HCT116 (cell line): ENCODE measurements around the gene MLEC. TPM values are rescaled to one million over a fixed set of nuclear protein-coding genes. Genes with fewer than 3 reads are reported as not detected.

ENCODE experiments used
- ATAC-seq: fragments of 200-7000 bp; cut with Tn5 transposase; 2 replicates; pipeline ENCODE4 v1.9.1; 2020; ENCODE audit warnings: mild to moderate bottlenecking, moderate library complexity
- BruUV-seq: library from RNA; stranded (reverse); fragments of 400-500 nt; replicated peaks from 2 replicates; lab custom pipeline; 2021; lab: Mats Ljungman, UMichigan
- CTCF ChIA-PET: fragments of 300-600 bp; sonication (Branson Sonifier 250); formaldehyde crosslinking; loops from one replicate; lab custom pipeline; 2021; ENCODE audit warnings: antibody characterized with exemption; lab: Charles Lee
- POLR2A ChIA-PET: fragments of 300-600, 350-600 bp; sonication (Branson Sonifier 250); formaldehyde crosslinking; loops from one replicate; lab custom pipeline; 2021; ENCODE audit warnings: antibody characterized with exemption; lab: Charles Lee
- RAD21 ChIA-PET, 2 experiments: fragments of 300-600 bp; sonication (Branson Sonifier 250); formaldehyde crosslinking; loops; one replicate each; lab custom pipeline; 2023; ENCODE audit warnings: low total read pairs in 2 of 2; ENCODE audit not compliant: uncharacterized antibody in 2 of 2, unreplicated experiment in 2 of 2, low non-redundant PET in 1 of 2; lab: Charles Lee
- DNase-seq: peaks from one replicate; pipeline ENCODE4 v3.0.0-alpha.2; 2010; ENCODE audit warnings: low read depth, low spot score
- H2AFZ ChIP-seq: fragments of 200-600 bp; shearing (Covaris generic), sonication (generic); 2 replicates; pipeline ENCODE4 v1.6.1; 2017; ENCODE audit warnings: low read depth, mixed run types, mixed read lengths, antibody characterized with exemption, low read length; ENCODE audit not compliant: poor library complexity, severe bottlenecking
- H3K27ac ChIP-seq: 2 replicates; pipeline ENCODE4 v1.5.1; 2012; ENCODE audit warnings: low read depth, low read length
- H3K27me3 ChIP-seq: fragments of 200-600 bp; sonication (generic); 2 replicates; pipeline ENCODE4 v1.6.1; 2016; ENCODE audit warnings: mixed run types, low read length, mixed read lengths; ENCODE audit not compliant: insufficient read depth
- H3K36me3 ChIP-seq, 2 experiments: fragments of 200-500 bp in 1 of 2; fragments of 200-600 bp in 1 of 2; sonication (Bioruptor generic) in 1 of 2; sonication (generic) in 1 of 2; 2 replicates each; pipeline versions ENCODE4 v1.5.1 to v1.6.1; 2014 to 2016; ENCODE audit warnings: low read length in 2 of 2, inconsistent platforms in 1 of 2, mixed read lengths in 1 of 2, mixed run types in 1 of 2; ENCODE audit not compliant: insufficient read depth in 2 of 2, control insufficient read depth in 1 of 2
- H3K4me1 ChIP-seq, 2 experiments: fragments of 200-600 bp in 1 of 2; sonication (generic) in 1 of 2; 2 replicates each; pipeline versions ENCODE4 v1.5.1 to v1.6.1; 2012 to 2017; ENCODE audit warnings: low read length in 2 of 2, inconsistent platforms in 1 of 2, mild to moderate bottlenecking in 1 of 2, mixed read lengths in 1 of 2, mixed run types in 1 of 2, moderate library complexity in 1 of 2; ENCODE audit not compliant: insufficient read depth in 2 of 2, control insufficient read depth in 1 of 2
- H3K4me2 ChIP-seq: fragments of 200-600 bp; sonication (generic); 2 replicates; pipeline ENCODE4 v1.6.1; 2017; ENCODE audit warnings: mixed run types, low read length, mixed read lengths
- H3K4me3 ChIP-seq, 2 experiments: fragments of 200-600 bp in 1 of 2; sonication (generic) in 1 of 2; replicated peaks in 1 of 2; 2 replicates each; pipeline ENCODE4 v1.5.1; 2011 to 2016; ENCODE audit warnings: low read length in 2 of 2, control low read depth in 1 of 2, low read depth in 1 of 2, mild to moderate bottlenecking in 1 of 2, mixed read lengths in 1 of 2, mixed run types in 1 of 2
- H3K79me2 ChIP-seq: fragments of 200-600 bp; sonication (generic); 2 replicates; pipeline ENCODE4 v1.6.1; 2017; ENCODE audit warnings: mild to moderate bottlenecking, mixed run types, low read length, moderate library complexity, mixed read lengths; ENCODE audit not compliant: insufficient read depth
- H3K9ac ChIP-seq: fragments of 200-600 bp; sonication (generic); 2 replicates; pipeline ENCODE4 v1.6.1; 2016; ENCODE audit warnings: low read length, mixed read lengths
- H3K9me2 ChIP-seq: fragments of 200-600 bp; sonication (generic), shearing (Covaris generic); 2 replicates; pipeline ENCODE4 v1.6.1; 2017; ENCODE audit warnings: mixed run types, mild to moderate bottlenecking, moderate library complexity; ENCODE audit not compliant: insufficient read depth
- H3K9me3 ChIP-seq, 2 experiments: fragments of 200-500 bp in 1 of 2; fragments of 200-600 bp in 1 of 2; sonication (Bioruptor generic) in 1 of 2; sonication (generic) in 1 of 2; 2 replicates each; pipeline ENCODE4 v1.6.1; 2014 to 2017; ENCODE audit warnings: low read length in 2 of 2, mixed read lengths in 2 of 2, inconsistent platforms in 1 of 2, low read depth in 1 of 2, mild to moderate bottlenecking in 1 of 2, mixed run types in 1 of 2, moderate library complexity in 1 of 2; ENCODE audit not compliant: control insufficient read depth in 1 of 2, insufficient read depth in 1 of 2
- H4K20me1 ChIP-seq: fragments of 200-600 bp; sonication (generic), shearing (Covaris generic); 2 replicates; pipeline ENCODE4 v1.6.1; 2017; ENCODE audit warnings: mixed run types, mild to moderate bottlenecking, moderate library complexity; ENCODE audit not compliant: insufficient read depth
- CTCF ChIP-seq, 3 experiments: fragments of 200-600 bp in 1 of 3; sonication (generic) in 1 of 3; IDR thresholded peaks in 2 of 3; conservative IDR thresholded peaks in 1 of 3; 2 replicates each; pipeline ENCODE4 v1.5.1; 2012 to 2017; ENCODE audit warnings: low read depth in 2 of 3, low read length in 2 of 3, antibody characterized with exemption in 1 of 3, borderline replicate concordance in 1 of 3, control low read depth in 1 of 3, mild to moderate bottlenecking in 1 of 3, mixed read lengths in 1 of 3, mixed run types in 1 of 3, moderate library complexity in 1 of 3; ENCODE audit not compliant: insufficient read depth in 1 of 3
- ELF1 ChIP-seq: IDR thresholded peaks from 2 replicates; pipeline ENCODE4 v1.6.1; 2012; ENCODE audit warnings: low read depth, borderline replicate concordance
- EZH2phosphoT487 ChIP-seq: fragments of 200-600 bp; IDR thresholded peaks from 2 replicates; pipeline ENCODE4 v1.6.1; 2018; ENCODE audit warnings: antibody characterized with exemption, borderline replicate concordance
- JUND ChIP-seq: IDR thresholded peaks from 2 replicates; pipeline ENCODE4 v1.6.1; 2012
- ZBTB33 ChIP-seq: IDR thresholded peaks from 2 replicates; pipeline ENCODE4 v1.6.1; 2011; ENCODE audit warnings: mild to moderate bottlenecking, low read length, moderate library complexity; ENCODE audit not compliant: insufficient replicate concordance; ENCODE audit errors: extremely low read depth
- ZFX ChIP-seq: fragments of 450-650 bp; IDR thresholded peaks from 2 replicates; pipeline ENCODE4 v1.6.1; 2017
- intact Hi-C: fragments of 100-400 bp; cut with micrococcal nuclease; formaldehyde crosslinking; loops from 2 replicates; pipeline ENCODE4 v1.10.0; 2022
- total RNA-seq: library from RNA; stranded (reverse); gene quantifications from one replicate; pipeline ENCODE4 v1.2.1, GENCODE V29; 2021; ENCODE audit not compliant: unreplicated experiment
- TF ChIP-seq, protein P1 (sequence below): IDR thresholded peaks from 2 replicates; pipeline ENCODE4 v1.6.1; 2012

MLEC gene
- total RNA-seq, 1 experiment from 2014 or later: 152 TPM

DNA sequence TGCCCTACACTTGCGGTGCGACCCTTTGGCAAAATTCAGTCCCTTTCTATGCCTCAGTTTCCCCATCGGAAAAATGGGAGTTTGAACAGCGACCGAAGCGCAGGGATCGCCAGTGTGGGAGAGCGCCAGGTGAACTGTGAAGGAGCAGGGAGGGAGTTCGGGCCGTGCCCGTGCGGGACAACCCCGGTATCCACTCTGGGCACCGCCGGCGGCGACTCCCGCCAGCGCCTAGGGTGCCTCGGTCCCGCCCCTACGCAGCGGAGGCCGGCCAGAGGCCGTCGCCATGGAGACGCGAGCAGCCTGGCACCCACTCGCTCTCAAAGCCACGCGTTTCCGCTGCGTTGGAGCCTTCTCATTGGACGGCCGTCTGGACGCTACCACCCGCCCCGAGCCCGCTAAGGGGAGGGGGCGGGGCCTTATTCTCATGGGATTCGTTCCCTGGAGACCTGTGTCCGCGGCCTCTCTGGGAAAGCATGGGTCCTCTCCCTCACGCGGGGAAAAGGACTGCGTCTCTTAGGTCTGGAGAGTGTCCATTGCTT is 729 bp upstream of the MLEC start (continued):
- TF ChIP-seq, protein P1, sequence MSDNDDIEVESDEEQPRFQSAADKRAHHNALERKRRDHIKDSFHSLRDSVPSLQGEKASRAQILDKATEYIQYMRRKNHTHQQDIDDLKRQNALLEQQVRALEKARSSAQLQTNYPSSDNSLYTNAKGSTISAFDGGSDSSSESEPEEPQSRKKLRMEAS: peak; percentile 36; the same call in 1 of the 2 replicates
- TF ChIP-seq ELF1: no peak
- TF ChIP-seq JUND: no peak
- TF ChIP-seq CTCF (IDR thresholded peaks at IDR 0.05 in 2 of 3, conservative IDR thresholded peaks at IDR 0.05 in 1 of 3; ENCODE audit: borderline replicate concordance in 1 of 3, insufficient read depth in 1 of 3, low read depth in 2 of 3, low read length in 2 of 3): no peak
- TF ChIP-seq ZBTB33: no peak

GRCh38 chr12:120687578-120688289 is 785 bp downstream of the MLEC start:
- peak overlapping the region; percentile 97 for H3K9ac ChIP-seq
- H3K4me3 ChIP-seq: peak overlapping the region; percentile 84 to 92
- H3K79me2 ChIP-seq: peaks cover 58% of the 10 kb centered on the region
- CTCF ChIA-PET: interaction anchor here (1.5 kb wide), 1 partner anchor 106 kb away, joined by 4 read pairs; the partner anchor contains the start of gene POP5
- ATAC-seq: no peak
- H3K27me3 ChIP-seq: no peaks in the 10 kb centered on the region
- 0 out of 4 replicates have a peak, but pooled peaks cover 0 to 7% of the 10 kb centered on the region in 2 experiments for H3K36me3 ChIP-seq
- peak overlapping the region; percentile 94 for H3K4me2 ChIP-seq
- POLR2A ChIA-PET: interaction anchor here (1.6 to 1.7 kb wide), 2 partner anchors 9 to 10 kb away, joined by 3 read pairs; no protein-coding TSS in a partner anchor
- no peak for TF ChIP-seq EZH2phosphoT487
- TF ChIP-seq ZFX: peak; percentile 67
- no peaks in the 10 kb centered on the region for H3K9me2 ChIP-seq
- H3K27ac ChIP-seq: peak overlapping the region; percentile 86
- H3K9me3 ChIP-seq: no peaks in the 10 kb centered on the region
- H3K4me1 ChIP-seq: peaks cover 22 to 26% of the 10 kb centered on the region in 2 experiments
- peaks cover 4% of the 10 kb centered on the region; the same call in 1 of the 2 replicates for H4K20me1 ChIP-seq
- intact Hi-C loops: no loop called here
- no peak overlapping the region for H2AFZ ChIP-seq
- no TSS peak for BruUV-seq
- no peak for DNase-seq
- RAD21 ChIA-PET: interaction anchor here in 1 of 2 experiments (1.0 kb wide), 1 partner anchor 18 kb away, joined by 3 read pairs; no protein-coding TSS in a partner anchor
